ENCODE measurements around the gene SPATA1. TPM values are rescaled to one million over a fixed set of nuclear protein-coding genes. Genes with fewer than 3 reads are reported as not detected.

The SPATA1 gene
- total RNA-seq (2014; rRNA removed; shearing (Covaris generic)) = 1.8 and 3.2 TPM in 2 replicates

- Histone ChIP-seq H3K4me3 (ENCODE audit: insufficient read depth, low read depth, low read length) (peak within 1 kb of the TSS; percentile 94), H3K27me3 (ENCODE audit: control insufficient read depth, insufficient read depth, low read length) (no peaks in the 10 kb centered on the region; the same call in 1 of the 2 replicates), H3K36me3 (replicated peaks; ENCODE audit: control insufficient read depth, insufficient read depth, low read length) (no peaks in the 10 kb centered on the region)
- DNase-seq = peak; percentile 97
Measured at GRCh38 chr1:84506002-84506728, at the start of gene SPATA1, which contains the start of gene GNG5. TSS of gene SPATA1 (plus strand) at chr1:84506386. CDS start at chr1:84516360, 9,974 bp downstream. TSS of gene GNG5 (minus strand) at chr1:84506581. CDS start at chr1:84506091, 490 bp downstream.

GRCh38 chr1:84462118-84462517, 44.1 kb upstream of the SPATA1 start:
- H3K27me3 ChIP-seq (ENCODE audit: control insufficient read depth, insufficient read depth, low read length) = peaks cover 2% of the 10 kb centered on the region; the same call in 1 of the 2 replicates
- no peak overlapping the region for H3K4me3 ChIP-seq (ENCODE audit: insufficient read depth, low read depth, low read length)
- no peaks in the 10 kb centered on the region for H3K36me3 ChIP-seq (replicated peaks; ENCODE audit: control insufficient read depth, insufficient read depth, low read length)
- no peak for DNase-seq

- H3K4me3 ChIP-seq (ENCODE audit: insufficient read depth, low read depth, low read length) = no peak overlapping the region
- peaks cover 5% of the 10 kb centered on the region for H3K27me3 ChIP-seq (ENCODE audit: control insufficient read depth, insufficient read depth, low read length)
- no peaks in the 10 kb centered on the region for H3K36me3 ChIP-seq (replicated peaks; ENCODE audit: control insufficient read depth, insufficient read depth, low read length)
- no peak for DNase-seq
Measured at GRCh38 chr1:84467298-84467697, 38.9 kb upstream of the SPATA1 start.

GRCh38 chr1:84476225-84476624, 30.0 kb upstream of the SPATA1 start:
- Histone ChIP-seq H3K4me3 (ENCODE audit: insufficient read depth, low read depth, low read length) (no peak overlapping the region), H3K36me3 (replicated peaks; ENCODE audit: control insufficient read depth, insufficient read depth, low read length) (no peaks in the 10 kb centered on the region), H3K27me3 (ENCODE audit: control insufficient read depth, insufficient read depth, low read length) (peaks cover 23% of the 10 kb centered on the region)
- DNase-seq = no peak

- DNase-seq = peak; percentile 72
- H3K27me3 ChIP-seq (ENCODE audit: control insufficient read depth, insufficient read depth, low read length) = peaks cover 21% of the 10 kb centered on the region
- H3K4me3 ChIP-seq (ENCODE audit: insufficient read depth, low read depth, low read length) = peak within 1 kb of the TSS; percentile 88
- peaks cover 2% of the 10 kb centered on the region for H3K36me3 ChIP-seq (replicated peaks; ENCODE audit: control insufficient read depth, insufficient read depth, low read length)
Measured at GRCh38 chr1:84478876-84479868, 27.0 kb upstream of the SPATA1 start, which contains the start of gene RPF1. TSS of gene RPF1 (plus strand) at chr1:84479266. CDS start at chr1:84479282, 16 bp downstream.

GRCh38 chr1:84479998-84480397, 26.2 kb upstream of the SPATA1 start:
- peak; percentile 9 for DNase-seq
- Histone ChIP-seq H3K4me3 (ENCODE audit: insufficient read depth, low read depth, low read length) (peak overlapping the region; percentile 88), H3K27me3 (ENCODE audit: control insufficient read depth, insufficient read depth, low read length) (peaks cover 20% of the 10 kb centered on the region), H3K36me3 (replicated peaks; ENCODE audit: control insufficient read depth, insufficient read depth, low read length) (peaks cover 2% of the 10 kb centered on the region)

GRCh38 chr1:84480650-84481049, 25.5 kb upstream of the SPATA1 start:
- DNase-seq = no peak
- H3K4me3 ChIP-seq (ENCODE audit: insufficient read depth, low read depth, low read length) = no peak overlapping the region
- H3K27me3 ChIP-seq (ENCODE audit: control insufficient read depth, insufficient read depth, low read length) = peaks cover 18% of the 10 kb centered on the region
- peaks cover 2% of the 10 kb centered on the region for H3K36me3 ChIP-seq (replicated peaks; ENCODE audit: control insufficient read depth, insufficient read depth, low read length)

GRCh38 chr1:84481317-84481716, 24.9 kb upstream of the SPATA1 start:
- Histone ChIP-seq H3K36me3 (replicated peaks; ENCODE audit: control insufficient read depth, insufficient read depth, low read length) (peaks cover 3% of the 10 kb centered on the region), H3K27me3 (ENCODE audit: control insufficient read depth, insufficient read depth, low read length) (peaks cover 12% of the 10 kb centered on the region), H3K4me3 (ENCODE audit: insufficient read depth, low read depth, low read length) (no peak overlapping the region)
- DNase-seq = no peak

- H3K27me3 ChIP-seq (ENCODE audit: control insufficient read depth, insufficient read depth, low read length) = no peaks in the 10 kb centered on the region
- H3K4me3 ChIP-seq (ENCODE audit: insufficient read depth, low read depth, low read length) = no peak overlapping the region
- DNase-seq = no peak
- H3K36me3 ChIP-seq (replicated peaks; ENCODE audit: control insufficient read depth, insufficient read depth, low read length) = peaks cover 14% of the 10 kb centered on the region
Measured at GRCh38 chr1:84488107-84488506, 18.1 kb upstream of the SPATA1 start.

- Histone ChIP-seq H3K27me3 (ENCODE audit: control insufficient read depth, insufficient read depth, low read length) (no peaks in the 10 kb centered on the region), H3K4me3 (ENCODE audit: insufficient read depth, low read depth, low read length) (no peak overlapping the region), H3K36me3 (replicated peaks; ENCODE audit: control insufficient read depth, insufficient read depth, low read length) (peaks cover 12% of the 10 kb centered on the region)
- no peak for DNase-seq
Measured at GRCh38 chr1:84489766-84490165, 16.4 kb upstream of the SPATA1 start.

GRCh38 chr1:84492726-84493125, 13.5 kb upstream of the SPATA1 start:
- Histone ChIP-seq H3K27me3 (ENCODE audit: control insufficient read depth, insufficient read depth, low read length) (no peaks in the 10 kb centered on the region), H3K4me3 (ENCODE audit: insufficient read depth, low read depth, low read length) (no peak overlapping the region), H3K36me3 (replicated peaks; ENCODE audit: control insufficient read depth, insufficient read depth, low read length) (peaks cover 18% of the 10 kb centered on the region)
- DNase-seq = no peak

GRCh38 chr1:84493747-84494146, 12.4 kb upstream of the SPATA1 start:
- H3K27me3 ChIP-seq (ENCODE audit: control insufficient read depth, insufficient read depth, low read length) = no peaks in the 10 kb centered on the region
- DNase-seq = no peak
- no peak overlapping the region for H3K4me3 ChIP-seq (ENCODE audit: insufficient read depth, low read depth, low read length)
- H3K36me3 ChIP-seq (replicated peaks; ENCODE audit: control insufficient read depth, insufficient read depth, low read length) = peaks cover 18% of the 10 kb centered on the region

- Histone ChIP-seq H3K4me3 (ENCODE audit: insufficient read depth, low read depth, low read length) (no peak overlapping the region), H3K36me3 (replicated peaks; ENCODE audit: control insufficient read depth, insufficient read depth, low read length) (peaks cover 11% of the 10 kb centered on the region), H3K27me3 (ENCODE audit: control insufficient read depth, insufficient read depth, low read length) (no peaks in the 10 kb centered on the region)
- DNase-seq = no peak
Measured at GRCh38 chr1:84496498-84496897, 9.7 kb upstream of the SPATA1 start.

GRCh38 chr1:84497631-84498275, 8.4 kb upstream of the SPATA1 start:
- Histone ChIP-seq H3K27me3 (ENCODE audit: control insufficient read depth, insufficient read depth, low read length) (no peaks in the 10 kb centered on the region), H3K4me3 (ENCODE audit: insufficient read depth, low read depth, low read length) (no peak overlapping the region), H3K36me3 (replicated peaks; ENCODE audit: control insufficient read depth, insufficient read depth, low read length) (peaks cover 8% of the 10 kb centered on the region)
- DNase-seq = no peak

All from H7 (cell line).